ENCODE results near the gene POLR3K. TPM values are rescaled to one million over a fixed set of nuclear protein-coding genes. Genes with fewer than 3 reads are reported as not detected.

The POLR3K gene
- total RNA-seq, 1 donor from 2014 or later = 12.2 TPM

DNA sequence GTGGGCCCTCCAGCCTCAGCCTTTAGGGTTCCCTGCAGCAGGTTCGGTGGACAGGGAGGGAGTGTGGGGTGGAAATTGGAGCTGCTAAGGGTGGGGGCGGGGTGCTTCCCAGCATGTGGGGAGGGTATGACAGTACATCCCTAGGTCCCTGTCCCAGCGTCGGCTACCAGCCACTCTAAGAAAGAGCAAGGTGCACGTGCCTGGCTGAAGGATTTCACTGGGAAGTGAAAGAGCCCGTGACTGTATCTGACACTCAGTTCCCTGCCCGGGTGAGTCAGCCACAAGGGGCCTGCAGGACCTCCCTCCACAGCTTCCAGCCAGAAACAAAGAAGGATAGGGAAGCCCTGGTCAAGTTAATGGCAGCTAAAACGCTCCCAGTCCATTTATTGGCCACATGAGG, 4.3 kb upstream of the POLR3K start:
- Histone ChIP-seq H2AFZ (ENCODE audit: low read depth, low read length) (no peak overlapping the region), H3K4me1 (ENCODE audit: insufficient read depth, low read length) (peaks cover 7% of the 10 kb centered on the region), H3K27ac (ENCODE audit: low read depth, low read length) (no peak overlapping the region), H3K79me2 (ENCODE audit: insufficient read depth, low read length) (peaks cover 9% of the 10 kb centered on the region), H3K27me3 (ENCODE audit: insufficient read depth, low read length) (no peaks in the 10 kb centered on the region), H4K20me1 (ENCODE audit: insufficient read depth, low read length) (peaks cover 51% of the 10 kb centered on the region), H3K4me2 (ENCODE audit: low read length) (no peak overlapping the region), H3K9me3 (ENCODE audit: insufficient read depth, low read depth, low read length) (no peaks in the 10 kb centered on the region), H3K36me3 (ENCODE audit: insufficient read depth, low read length) (peaks cover 42% of the 10 kb centered on the region), H3K9ac (ENCODE audit: low read length) (no peak overlapping the region), H3K4me3 (ENCODE audit: insufficient read depth, low read depth, low read length) (no peak overlapping the region)
- Mint-ChIP-seq H3K4me3 (ENCODE audit: unreplicated experiment) (no peak overlapping the region), H3K27ac (ENCODE audit: unreplicated experiment) (peak overlapping the region; percentile 7), H3K36me3 (ENCODE audit: low read depth, unreplicated experiment) (peaks cover 19% of the 10 kb centered on the region), H3K4me1 (ENCODE audit: low read depth, unreplicated experiment) (no peaks in the 10 kb centered on the region), H3K9me3 (ENCODE audit: unreplicated experiment) (no peaks in the 10 kb centered on the region), H3K27me3 (ENCODE audit: low read depth, unreplicated experiment) (no peaks in the 10 kb centered on the region)
- FAIRE-seq (no peak), DNase-seq (ENCODE audit: low read depth) (no peak)
- TF ChIP-seq, protein P1, sequence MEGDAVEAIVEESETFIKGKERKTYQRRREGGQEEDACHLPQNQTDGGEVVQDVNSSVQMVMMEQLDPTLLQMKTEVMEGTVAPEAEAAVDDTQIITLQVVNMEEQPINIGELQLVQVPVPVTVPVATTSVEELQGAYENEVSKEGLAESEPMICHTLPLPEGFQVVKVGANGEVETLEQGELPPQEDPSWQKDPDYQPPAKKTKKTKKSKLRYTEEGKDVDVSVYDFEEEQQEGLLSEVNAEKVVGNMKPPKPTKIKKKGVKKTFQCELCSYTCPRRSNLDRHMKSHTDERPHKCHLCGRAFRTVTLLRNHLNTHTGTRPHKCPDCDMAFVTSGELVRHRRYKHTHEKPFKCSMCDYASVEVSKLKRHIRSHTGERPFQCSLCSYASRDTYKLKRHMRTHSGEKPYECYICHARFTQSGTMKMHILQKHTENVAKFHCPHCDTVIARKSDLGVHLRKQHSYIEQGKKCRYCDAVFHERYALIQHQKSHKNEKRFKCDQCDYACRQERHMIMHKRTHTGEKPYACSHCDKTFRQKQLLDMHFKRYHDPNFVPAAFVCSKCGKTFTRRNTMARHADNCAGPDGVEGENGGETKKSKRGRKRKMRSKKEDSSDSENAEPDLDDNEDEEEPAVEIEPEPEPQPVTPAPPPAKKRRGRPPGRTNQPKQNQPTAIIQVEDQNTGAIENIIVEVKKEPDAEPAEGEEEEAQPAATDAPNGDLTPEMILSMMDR (IDR thresholded peaks at IDR 0.05; ENCODE audit: insufficient read depth, low read depth, low read length) = no peak
- no peak for TF ChIP-seq EZH2 (IDR thresholded peaks at IDR 0.05; ENCODE audit: insufficient read depth, low read length)

DNA sequence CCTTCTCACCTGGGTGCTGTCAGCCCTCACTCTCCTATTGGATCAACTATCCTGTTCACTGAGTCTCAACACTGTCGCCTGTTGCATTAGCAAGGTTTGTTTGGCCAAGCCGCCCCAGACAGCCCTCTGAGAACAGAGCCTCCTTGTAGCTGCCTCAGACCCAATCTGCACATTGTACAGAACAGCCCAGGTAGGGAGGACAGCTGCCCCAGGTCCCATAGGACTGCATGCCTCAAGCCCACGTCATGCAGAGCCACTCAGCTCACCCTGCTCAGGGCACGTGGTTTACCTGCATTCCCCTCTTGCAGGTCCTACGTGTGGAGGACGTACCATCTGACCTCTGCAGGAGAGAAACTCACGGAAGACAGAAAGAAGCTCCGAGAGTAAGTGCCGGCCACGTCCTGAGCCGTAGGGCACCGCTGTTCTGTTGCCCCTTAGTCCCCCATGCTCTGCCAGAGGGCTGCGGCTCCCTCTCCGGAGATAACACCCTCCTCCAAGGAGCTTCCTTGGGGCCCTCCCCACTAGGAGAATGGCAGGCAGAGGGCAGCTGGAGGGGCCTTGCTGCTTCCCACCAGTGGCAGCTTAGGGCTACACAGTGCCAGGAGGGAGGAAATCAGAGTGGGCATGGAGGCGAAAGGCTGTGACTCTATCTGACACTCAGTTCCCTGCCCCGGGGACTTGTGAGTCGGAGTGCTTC, 3.0 kb upstream of the POLR3K start:
- H3K4me2 ChIP-seq (ENCODE audit: low read length) = no peak overlapping the region
- TF ChIP-seq, protein P1 (IDR thresholded peaks at IDR 0.05; ENCODE audit: insufficient read depth, low read depth, low read length) = no peak
- no peak for TF ChIP-seq EZH2 (IDR thresholded peaks at IDR 0.05; ENCODE audit: insufficient read depth, low read length)
- no peaks in the 10 kb centered on the region for H3K27me3 Mint-ChIP-seq (ENCODE audit: low read depth, unreplicated experiment)
- peaks cover 42% of the 10 kb centered on the region for H3K36me3 ChIP-seq (ENCODE audit: insufficient read depth, low read length)
- H3K4me1 ChIP-seq (ENCODE audit: insufficient read depth, low read length) = peaks cover 8% of the 10 kb centered on the region
- no peaks in the 10 kb centered on the region for H3K27me3 ChIP-seq (ENCODE audit: insufficient read depth, low read length)
- no peaks in the 10 kb centered on the region for H3K9me3 ChIP-seq (ENCODE audit: insufficient read depth, low read depth, low read length)
- H4K20me1 ChIP-seq (ENCODE audit: insufficient read depth, low read length) = peaks cover 53% of the 10 kb centered on the region
- DNase-seq (ENCODE audit: low read depth) (no peak), FAIRE-seq (no peak)
- H3K4me3 ChIP-seq (ENCODE audit: insufficient read depth, low read depth, low read length) = no peak overlapping the region
- H3K36me3 Mint-ChIP-seq (ENCODE audit: low read depth, unreplicated experiment) = peaks cover 17% of the 10 kb centered on the region
- H3K27ac Mint-ChIP-seq (ENCODE audit: unreplicated experiment) = no peak overlapping the region
- no peak overlapping the region for H3K27ac ChIP-seq (ENCODE audit: low read depth, low read length)
- no peak overlapping the region for H3K9ac ChIP-seq (ENCODE audit: low read length)
- no peak overlapping the region for H3K4me3 Mint-ChIP-seq (ENCODE audit: unreplicated experiment)
- no peak overlapping the region for H2AFZ ChIP-seq (ENCODE audit: low read depth, low read length)
- peaks cover under 1% of the 10 kb centered on the region for H3K4me1 Mint-ChIP-seq (ENCODE audit: low read depth, unreplicated experiment)
- H3K79me2 ChIP-seq (ENCODE audit: insufficient read depth, low read length) = peaks cover 12% of the 10 kb centered on the region
- H3K9me3 Mint-ChIP-seq (ENCODE audit: unreplicated experiment) = no peaks in the 10 kb centered on the region

DNA sequence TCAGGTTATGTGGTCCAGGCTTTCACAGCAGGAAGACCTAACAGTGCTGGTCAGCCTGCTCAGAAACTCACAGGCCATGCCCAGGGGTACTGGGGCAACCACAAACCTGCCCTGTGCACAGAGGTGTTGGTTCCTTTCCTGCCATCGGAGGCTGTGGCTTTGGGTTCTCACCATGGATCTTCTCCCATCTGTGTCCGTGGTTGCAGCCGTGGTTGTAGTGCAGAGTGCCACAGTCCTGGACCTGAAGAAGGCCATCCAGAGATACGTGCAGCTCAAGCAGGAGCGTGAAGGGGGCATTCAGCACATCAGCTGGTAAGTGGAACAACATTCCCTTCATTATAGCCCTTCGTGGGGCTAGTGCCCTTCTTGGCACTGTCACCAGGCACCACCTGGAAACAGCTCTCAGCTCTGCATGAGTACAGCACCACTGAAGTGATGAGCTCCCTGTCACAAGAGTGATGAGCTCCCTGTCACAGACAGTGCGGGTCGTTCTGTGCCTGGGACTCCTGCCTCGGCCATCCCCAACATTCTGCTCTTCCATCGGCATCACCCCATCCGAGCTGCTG, 2.2 kb upstream of the POLR3K start:
- Mint-ChIP-seq H3K27ac (ENCODE audit: unreplicated experiment) (no peak overlapping the region), H3K9me3 (ENCODE audit: unreplicated experiment) (no peaks in the 10 kb centered on the region), H3K36me3 (ENCODE audit: low read depth, unreplicated experiment) (peaks cover 19% of the 10 kb centered on the region), H3K4me3 (ENCODE audit: unreplicated experiment) (peak overlapping the region; percentile 98), H3K27me3 (ENCODE audit: low read depth, unreplicated experiment) (no peaks in the 10 kb centered on the region), H3K4me1 (ENCODE audit: low read depth, unreplicated experiment) (peaks cover 4% of the 10 kb centered on the region)
- FAIRE-seq = no peak
- Histone ChIP-seq H3K9me3 (ENCODE audit: insufficient read depth, low read depth, low read length) (no peaks in the 10 kb centered on the region), H3K4me2 (ENCODE audit: low read length) (no peak overlapping the region), H4K20me1 (ENCODE audit: insufficient read depth, low read length) (peaks cover 51% of the 10 kb centered on the region), H3K4me1 (ENCODE audit: insufficient read depth, low read length) (peaks cover 8% of the 10 kb centered on the region), H3K27ac (ENCODE audit: low read depth, low read length) (no peak overlapping the region), H3K36me3 (ENCODE audit: insufficient read depth, low read length) (peaks cover 39% of the 10 kb centered on the region), H3K27me3 (ENCODE audit: insufficient read depth, low read length) (no peaks in the 10 kb centered on the region), H2AFZ (ENCODE audit: low read depth, low read length) (no peak overlapping the region), H3K4me3 (ENCODE audit: insufficient read depth, low read depth, low read length) (no peak overlapping the region), H3K9ac (ENCODE audit: low read length) (no peak overlapping the region), H3K79me2 (ENCODE audit: insufficient read depth, low read length) (peaks cover 18% of the 10 kb centered on the region)
- DNase-seq (ENCODE audit: low read depth) = no peak
- TF ChIP-seq, protein P1 (IDR thresholded peaks at IDR 0.05; ENCODE audit: insufficient read depth, low read depth, low read length) = no peak
- TF ChIP-seq EZH2 (IDR thresholded peaks at IDR 0.05; ENCODE audit: insufficient read depth, low read length) = no peak
